Gastroesophageal sphincter (tissue), 4 donors: ENCODE measurements around the gene VKORC1L1. TPM values are rescaled to one million over a fixed set of nuclear protein-coding genes. Genes with fewer than 3 reads are reported as not detected.

ENCODE experiments used
- ATAC-seq: fragments of 150-250 bp; one replicate; pipeline ENCODE4 v1.9.1; 2016; ENCODE audit warnings: mild to moderate bottlenecking, moderate library complexity
- H3K27ac ChIP-seq, 4 donors: fragments of 200-600 bp; sonication (generic) in 3 of 4; 1 replicate in 3 of 4; 2 replicates in 1 of 4; pipeline ENCODE4 v1.5.1; 2016 to 2019
- H3K27me3 ChIP-seq: fragments of 200-600 bp; sonication (generic); one replicate; pipeline ENCODE4 v1.5.1; 2019
- H3K36me3 ChIP-seq, 2 donors: fragments of 200-600 bp; sonication (generic); one replicate each; pipeline ENCODE4 v1.5.1; 2019; ENCODE audit warnings: control low read depth in 1 of 2
- H3K4me1 ChIP-seq, 3 donors: fragments of 200-600 bp; sonication (generic); 1 replicate in 2 of 3; 2 replicates in 1 of 3; pipeline ENCODE4 v1.5.1; 2016 to 2019; ENCODE audit warnings: control low read depth in 2 of 3
- H3K4me3 ChIP-seq, 2 donors: fragments of 200-600 bp; sonication (generic); one replicate each; pipeline ENCODE4 v1.5.1; 2019; ENCODE audit warnings: mild to moderate bottlenecking in 1 of 2, moderate library complexity in 1 of 2
- H3K9me3 ChIP-seq, 3 donors: fragments of 200-600 bp; sonication (generic); one replicate each; pipeline ENCODE4 v1.5.1; 2017 to 2019; ENCODE audit warnings: control low read depth in 2 of 3
- EP300 ChIP-seq: sonication (generic); formaldehyde crosslinking; IDR thresholded peaks from one replicate; pipeline ENCODE4 v1.6.1; 2017; ENCODE audit warnings: antibody characterized with exemption, mild to moderate bottlenecking
- POLR2A ChIP-seq, 2 donors: fragments of 450-650 bp; IDR thresholded peaks; one replicate each; pipeline ENCODE4 v1.6.1; 2017; ENCODE audit warnings: antibody characterized with exemption in 2 of 2, mild to moderate bottlenecking in 2 of 2, moderate library complexity in 1 of 2
- POLR2AphosphoS5 ChIP-seq: sonication (generic); formaldehyde crosslinking; IDR thresholded peaks from one replicate; pipeline ENCODE4 v1.6.1; 2017; ENCODE audit warnings: antibody characterized with exemption
- WGBS, 2 donors: methylation state at CpG; one replicate each; pipeline ENCODE4 v1.1.5; 2018; ENCODE audit warnings: low coverage in 1 of 2; 5-methylcytosine and 5-hydroxymethylcytosine counted together
- total RNA-seq, 4 donors: library from RNA; depleted of rRNA; stranded (reverse); fragments of >200 nt; gene quantifications; one replicate each; pipeline ENCODE4 v1.1.0, GENCODE V29; 2016
- TF ChIP-seq, protein P1 (sequence below), 4 experiments: fragments of 200-600 bp in 2 of 4; fragments of 450-650 bp in 2 of 4; sonication (generic) in 1 of 4; IDR thresholded peaks; one replicate each; pipeline ENCODE4 v1.5.1; 2017 to 2019; ENCODE audit warnings: antibody characterized with exemption in 4 of 4, mild to moderate bottlenecking in 2 of 4, moderate library complexity in 2 of 4

The VKORC1L1 gene
- total RNA-seq, 4 donors from 2014 or later: 20.4 to 30.2 (median 25.0) TPM

DNA sequence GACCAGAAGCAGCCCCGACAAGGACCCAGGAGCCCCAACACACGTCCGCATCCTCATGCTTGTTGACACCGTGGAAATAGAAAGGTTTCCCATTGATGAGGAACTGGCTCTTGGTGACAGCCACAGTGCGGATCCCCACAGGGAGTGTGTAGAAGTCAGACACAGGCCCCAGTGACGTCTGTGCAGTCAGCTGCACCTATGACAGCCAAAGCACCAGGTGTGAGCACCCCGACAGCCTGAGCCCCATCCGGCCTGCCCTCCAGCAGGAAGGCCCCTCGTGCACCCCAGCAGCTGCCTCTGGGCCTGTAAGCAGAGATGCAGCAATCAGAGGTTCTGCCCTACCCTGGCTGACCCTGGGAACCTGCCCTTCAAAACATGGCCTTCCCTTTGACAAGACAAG is 102.0 kb downstream of the VKORC1L1 start:
- no CpG with 5 or more reads among the region's 9 CpGs for WGBS, 2 donors
- Histone ChIP-seq H3K4me1 (peaks cover 0 to 1% (median 0%) of the 10 kb centered on the region in 3 donors), H3K36me3 (peaks cover 0 to 100% of the 10 kb centered on the region in 2 donors), H3K4me3 (no peak overlapping the region), H3K27me3 (no peaks in the 10 kb centered on the region), H3K9me3 (no peaks in the 10 kb centered on the region), H3K27ac (no peak overlapping the region)
- no peak for ATAC-seq
- TF ChIP-seq POLR2AphosphoS5 (no peak), POLR2A (IDR thresholded peaks at IDR 0.05) (no peak), EP300 (no peak)
- TF ChIP-seq, protein P1, sequence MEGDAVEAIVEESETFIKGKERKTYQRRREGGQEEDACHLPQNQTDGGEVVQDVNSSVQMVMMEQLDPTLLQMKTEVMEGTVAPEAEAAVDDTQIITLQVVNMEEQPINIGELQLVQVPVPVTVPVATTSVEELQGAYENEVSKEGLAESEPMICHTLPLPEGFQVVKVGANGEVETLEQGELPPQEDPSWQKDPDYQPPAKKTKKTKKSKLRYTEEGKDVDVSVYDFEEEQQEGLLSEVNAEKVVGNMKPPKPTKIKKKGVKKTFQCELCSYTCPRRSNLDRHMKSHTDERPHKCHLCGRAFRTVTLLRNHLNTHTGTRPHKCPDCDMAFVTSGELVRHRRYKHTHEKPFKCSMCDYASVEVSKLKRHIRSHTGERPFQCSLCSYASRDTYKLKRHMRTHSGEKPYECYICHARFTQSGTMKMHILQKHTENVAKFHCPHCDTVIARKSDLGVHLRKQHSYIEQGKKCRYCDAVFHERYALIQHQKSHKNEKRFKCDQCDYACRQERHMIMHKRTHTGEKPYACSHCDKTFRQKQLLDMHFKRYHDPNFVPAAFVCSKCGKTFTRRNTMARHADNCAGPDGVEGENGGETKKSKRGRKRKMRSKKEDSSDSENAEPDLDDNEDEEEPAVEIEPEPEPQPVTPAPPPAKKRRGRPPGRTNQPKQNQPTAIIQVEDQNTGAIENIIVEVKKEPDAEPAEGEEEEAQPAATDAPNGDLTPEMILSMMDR (IDR thresholded peaks at IDR 0.05): no peak

DNA sequence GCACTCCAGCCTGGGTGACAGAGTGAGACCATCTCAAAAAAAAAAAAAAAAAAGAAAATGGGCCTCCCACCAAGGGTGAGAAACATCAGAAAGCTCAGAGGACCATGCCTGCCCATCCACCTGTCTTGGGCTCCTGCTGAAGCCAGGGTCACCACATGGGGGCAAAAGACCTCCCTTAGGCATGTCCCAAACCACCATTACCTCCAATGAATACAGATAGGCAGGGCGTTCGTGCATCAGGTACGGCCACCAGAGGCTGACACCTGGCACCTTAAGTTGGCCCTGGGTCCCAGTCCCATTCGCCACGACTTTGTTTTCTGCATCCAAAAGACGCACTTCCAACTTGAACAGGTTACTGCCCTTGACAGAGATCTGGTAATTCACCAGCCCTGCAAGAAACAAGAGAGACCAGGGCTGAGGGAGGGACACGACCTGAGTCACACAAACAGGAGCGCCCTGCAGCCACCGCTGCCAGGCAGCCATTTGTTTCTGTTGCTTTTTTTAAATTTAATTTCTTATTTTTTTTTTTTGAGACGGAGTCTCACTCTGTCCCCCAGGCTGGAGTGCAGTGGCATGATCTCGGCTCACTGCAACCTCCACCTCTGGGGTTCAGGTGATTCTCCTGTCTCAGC is 103.1 kb downstream of the VKORC1L1 start:
- Histone ChIP-seq H3K27ac (no peak overlapping the region), H3K4me1 (peaks cover 0 to 12% (median 10%) of the 10 kb centered on the region in 3 donors), H3K4me3 (no peak overlapping the region), H3K27me3 (no peaks in the 10 kb centered on the region), H3K36me3 (peaks cover 0 to 96% of the 10 kb centered on the region in 2 donors), H3K9me3 (no peaks in the 10 kb centered on the region)
- WGBS, 2 donors: 92% methylated on average over 10 of the region's 11 CpGs; no CpG with 5 or more reads in 1 of the 2 donors
- TF ChIP-seq EP300 (no peak), POLR2A (IDR thresholded peaks at IDR 0.05) (no peak), POLR2AphosphoS5 (no peak)
- TF ChIP-seq, protein P1 (IDR thresholded peaks at IDR 0.05): no peak
- no peak for ATAC-seq

DNA sequence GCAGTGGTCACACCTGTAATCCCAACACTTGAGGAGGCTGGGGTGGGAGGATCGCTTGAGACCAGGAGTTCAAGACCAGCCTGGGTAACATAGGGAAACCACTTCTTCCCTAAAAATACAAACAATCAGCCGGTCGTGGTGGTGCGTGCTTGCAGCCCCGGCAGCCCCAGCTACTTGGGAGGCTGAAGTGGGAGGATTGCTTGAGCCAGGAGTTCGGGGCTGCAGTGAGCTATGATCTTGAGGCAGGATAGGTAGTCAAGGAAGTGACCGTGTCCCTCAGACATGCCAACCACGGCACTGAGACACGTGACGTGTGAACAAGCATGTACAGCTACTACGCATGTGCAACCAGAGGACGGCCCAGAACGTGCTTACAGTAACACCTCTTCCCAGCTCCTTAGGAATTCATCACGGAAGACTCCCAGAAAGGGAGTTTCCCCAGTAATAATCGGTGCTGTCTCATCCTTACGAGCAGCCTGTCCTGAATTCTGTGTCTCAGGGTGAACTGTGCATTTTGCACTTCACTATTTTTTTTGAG is 103.9 kb downstream of the VKORC1L1 start:
- WGBS, 2 donors: 80 to 91% methylated on average over 1 to 13 of the region's 16 CpGs
- H3K4me1 ChIP-seq: peaks cover 0 to 20% (median 10%) of the 10 kb centered on the region in 3 donors
- peaks cover 0 to 88% of the 10 kb centered on the region in 2 donors for H3K36me3 ChIP-seq
- no peak for ATAC-seq
- H3K27me3 ChIP-seq: no peaks in the 10 kb centered on the region
- no peak overlapping the region for H3K4me3 ChIP-seq
- TF ChIP-seq POLR2A (IDR thresholded peaks at IDR 0.05): no peak
- TF ChIP-seq EP300: no peak
- TF ChIP-seq, protein P1 (IDR thresholded peaks at IDR 0.05): no peak
- no peak for TF ChIP-seq POLR2AphosphoS5
- H3K9me3 ChIP-seq: no peaks in the 10 kb centered on the region
- H3K27ac ChIP-seq: no peak overlapping the region

DNA sequence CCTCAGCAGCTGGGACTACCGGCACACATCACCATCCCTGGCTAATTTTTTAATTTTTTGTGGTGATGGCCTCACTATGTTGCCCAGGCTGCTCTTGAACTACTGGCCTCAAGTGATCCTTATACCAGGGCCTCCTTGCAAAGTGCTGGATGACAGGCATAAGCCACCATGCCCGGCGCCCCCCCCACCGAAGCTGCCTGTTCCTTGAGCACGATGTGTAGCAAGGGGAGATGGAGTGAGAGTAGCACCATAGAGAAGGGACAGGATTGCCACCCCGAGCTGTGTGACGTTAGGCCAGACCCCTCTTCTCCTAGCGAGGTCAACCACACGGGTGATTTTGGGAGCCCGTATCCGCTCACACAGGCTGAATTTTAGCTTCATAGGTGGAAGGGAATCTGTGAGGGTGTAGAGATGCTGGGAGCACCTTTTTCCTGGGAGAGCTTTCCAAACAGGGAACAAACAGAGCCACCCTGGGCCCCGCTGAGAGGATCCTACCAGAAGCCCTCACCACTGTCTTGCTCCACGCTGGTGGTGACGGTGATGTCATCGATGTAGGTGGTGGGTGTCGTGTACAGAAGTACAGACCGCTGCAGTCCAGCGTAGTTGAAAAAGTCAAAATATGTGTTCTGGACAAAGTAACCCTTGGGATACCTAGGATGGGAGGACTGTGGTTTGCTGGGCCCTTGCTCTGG is 106.2 kb downstream of the VKORC1L1 start:
- Histone ChIP-seq H3K36me3 (peaks cover 0 to 65% of the 10 kb centered on the region in 2 donors), H3K9me3 (no peaks in the 10 kb centered on the region), H3K27me3 (no peaks in the 10 kb centered on the region), H3K27ac (no peak overlapping the region), H3K4me1 (peaks cover 0 to 27% (median 13%) of the 10 kb centered on the region in 3 donors), H3K4me3 (no peak overlapping the region)
- 85 to 94% methylated on average over 4 to 5 of the region's 18 CpGs for WGBS, 2 donors
- TF ChIP-seq, protein P1 (IDR thresholded peaks at IDR 0.05): no peak
- TF ChIP-seq EP300 (no peak), POLR2AphosphoS5 (no peak), POLR2A (IDR thresholded peaks at IDR 0.05) (no peak)
- ATAC-seq: no peak
